ENCODE results near the gene PUS1.

Gene PUS1

DNA sequence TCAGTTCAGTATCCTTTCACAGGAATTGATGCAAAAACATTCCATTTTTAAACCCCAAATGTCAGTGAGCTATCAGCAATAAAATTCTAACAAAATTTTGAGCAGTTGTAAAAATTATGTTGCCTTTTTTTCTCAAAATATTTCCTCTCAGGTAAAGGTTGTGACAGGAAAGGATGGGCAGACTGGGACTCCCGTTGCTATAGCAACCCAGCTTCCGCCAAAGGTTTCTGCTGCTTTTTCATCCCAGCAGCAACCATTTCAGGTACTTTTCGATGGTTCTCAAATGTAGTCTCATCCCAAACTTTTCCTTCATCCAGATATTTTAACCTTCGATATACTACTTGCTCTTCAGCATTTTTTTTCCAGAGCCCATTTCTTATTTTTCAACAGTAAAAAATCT, 34.3 kb downstream of the PUS1 start:
- H3K27ac ChIP-seq: no peak overlapping the region
- TF ChIP-seq, protein P1, sequence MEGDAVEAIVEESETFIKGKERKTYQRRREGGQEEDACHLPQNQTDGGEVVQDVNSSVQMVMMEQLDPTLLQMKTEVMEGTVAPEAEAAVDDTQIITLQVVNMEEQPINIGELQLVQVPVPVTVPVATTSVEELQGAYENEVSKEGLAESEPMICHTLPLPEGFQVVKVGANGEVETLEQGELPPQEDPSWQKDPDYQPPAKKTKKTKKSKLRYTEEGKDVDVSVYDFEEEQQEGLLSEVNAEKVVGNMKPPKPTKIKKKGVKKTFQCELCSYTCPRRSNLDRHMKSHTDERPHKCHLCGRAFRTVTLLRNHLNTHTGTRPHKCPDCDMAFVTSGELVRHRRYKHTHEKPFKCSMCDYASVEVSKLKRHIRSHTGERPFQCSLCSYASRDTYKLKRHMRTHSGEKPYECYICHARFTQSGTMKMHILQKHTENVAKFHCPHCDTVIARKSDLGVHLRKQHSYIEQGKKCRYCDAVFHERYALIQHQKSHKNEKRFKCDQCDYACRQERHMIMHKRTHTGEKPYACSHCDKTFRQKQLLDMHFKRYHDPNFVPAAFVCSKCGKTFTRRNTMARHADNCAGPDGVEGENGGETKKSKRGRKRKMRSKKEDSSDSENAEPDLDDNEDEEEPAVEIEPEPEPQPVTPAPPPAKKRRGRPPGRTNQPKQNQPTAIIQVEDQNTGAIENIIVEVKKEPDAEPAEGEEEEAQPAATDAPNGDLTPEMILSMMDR (conservative IDR thresholded peaks at IDR 0.05): no peak
- no peak for TF ChIP-seq ZFX (IDR thresholded peaks at IDR 0.05)

GRCh38 chr12:131965073-131965472, 36.0 kb downstream of the PUS1 start:
- TF ChIP-seq, protein P1 (conservative IDR thresholded peaks at IDR 0.05): no peak
- TF ChIP-seq ZFX (IDR thresholded peaks at IDR 0.05): no peak
- no peak overlapping the region for H3K27ac ChIP-seq

GRCh38 chr12:131971226-131971625, 42.1 kb downstream of the PUS1 start:
- H3K27ac ChIP-seq: no peak overlapping the region
- no peak for TF ChIP-seq ZFX (IDR thresholded peaks at IDR 0.05)
- TF ChIP-seq, protein P1 (conservative IDR thresholded peaks at IDR 0.05): no peak

DNA sequence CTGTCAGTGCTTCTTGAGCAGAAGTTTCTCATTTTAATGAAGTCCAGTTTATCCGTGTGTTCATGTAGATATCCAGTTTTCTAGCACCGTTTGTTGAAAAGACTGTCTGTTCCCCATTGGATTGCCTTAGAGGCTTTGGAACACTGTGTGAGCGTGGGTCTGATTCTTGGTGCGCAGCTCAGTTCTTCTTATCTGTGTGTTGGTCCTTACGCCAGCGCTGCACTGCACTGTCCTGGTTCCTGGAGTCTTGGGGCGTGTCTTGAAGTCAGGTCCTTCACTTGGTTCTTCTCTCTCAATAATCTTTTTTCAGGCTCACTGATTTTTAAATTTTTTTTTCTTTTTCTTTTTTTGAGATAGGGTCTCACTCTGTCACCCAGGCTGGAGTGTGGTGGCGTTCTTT, 46.2 kb downstream of the PUS1 start:
- no peak overlapping the region for H3K27ac ChIP-seq
- TF ChIP-seq ZFX (IDR thresholded peaks at IDR 0.05): no peak

GRCh38 chr12:131979606-131980005, 50.5 kb downstream of the PUS1 start:
- H3K27ac ChIP-seq: no peak overlapping the region
- no peak for TF ChIP-seq ZFX (IDR thresholded peaks at IDR 0.05)
- TF ChIP-seq, protein P1 (conservative IDR thresholded peaks at IDR 0.05): no peak

DNA sequence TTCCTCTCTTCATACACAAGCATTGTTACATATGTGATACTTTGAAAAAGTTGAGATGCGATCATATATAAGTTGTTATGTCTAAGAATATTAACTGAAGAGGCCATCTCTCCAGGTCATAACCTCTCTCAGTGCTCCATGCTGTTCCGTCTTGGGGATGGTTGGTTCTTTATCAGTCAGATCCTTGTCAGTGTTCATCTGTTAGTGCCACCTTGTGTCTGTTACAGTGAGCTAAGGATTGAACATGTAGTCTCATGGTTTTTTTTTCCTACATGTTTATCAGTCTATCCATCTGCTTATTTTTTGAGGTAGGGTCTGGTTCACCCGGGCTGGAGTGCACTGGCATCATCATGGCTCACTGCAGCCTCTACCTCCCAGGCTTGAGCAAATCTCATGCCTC, 51.2 kb downstream of the PUS1 start:
- H3K27ac ChIP-seq: no peak overlapping the region
- TF ChIP-seq ZFX (IDR thresholded peaks at IDR 0.05): no peak
- TF ChIP-seq, protein P1 (conservative IDR thresholded peaks at IDR 0.05): no peak

DNA sequence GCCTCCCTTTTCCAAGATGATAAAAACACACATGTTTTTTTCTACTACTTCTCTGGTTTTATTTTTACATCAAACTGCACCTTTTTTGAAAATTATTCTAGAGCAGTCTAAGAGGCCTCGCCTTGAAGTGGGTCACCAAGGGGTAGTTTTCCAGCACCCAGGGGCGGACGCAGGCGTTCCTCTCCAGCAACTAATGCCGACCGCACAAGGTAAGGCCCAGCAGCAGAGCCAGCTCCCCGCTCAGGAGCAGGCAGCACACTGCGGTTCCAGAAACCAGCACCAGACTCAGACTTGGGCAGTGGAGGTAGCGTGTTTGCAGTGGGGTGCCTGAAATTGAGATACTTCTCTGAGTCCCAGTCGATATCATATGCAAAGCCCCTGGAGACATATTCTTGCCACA, 52.3 kb downstream of the PUS1 start:
- TF ChIP-seq ZFX (IDR thresholded peaks at IDR 0.05): no peak
- TF ChIP-seq, protein P1 (conservative IDR thresholded peaks at IDR 0.05): no peak
- no peak overlapping the region for H3K27ac ChIP-seq

DNA sequence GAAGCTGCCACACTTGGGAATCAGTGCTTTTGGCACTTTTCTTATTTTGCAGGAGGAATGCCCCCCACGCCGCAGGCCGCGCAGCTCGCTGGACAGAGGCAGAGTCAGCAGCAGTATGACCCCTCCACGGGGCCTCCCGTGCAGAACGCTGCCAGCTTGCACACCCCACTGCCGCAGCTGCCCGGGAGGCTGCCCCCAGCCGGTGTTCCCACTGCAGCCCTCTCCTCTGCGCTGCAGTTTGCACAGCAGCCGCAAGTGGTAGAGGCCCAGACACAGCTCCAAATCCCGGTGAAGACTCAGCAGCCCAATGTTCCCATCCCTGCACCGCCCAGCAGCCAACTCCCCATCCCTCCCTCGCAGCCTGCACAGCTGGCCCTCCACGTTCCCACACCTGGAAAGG, 53.0 kb downstream of the PUS1 start:
- H3K27ac ChIP-seq: no peak overlapping the region
- no peak for TF ChIP-seq ZFX (IDR thresholded peaks at IDR 0.05)
- TF ChIP-seq, protein P1 (conservative IDR thresholded peaks at IDR 0.05): no peak

Data from C4-2B (cell line).